ENCODE measurements around the gene UBE3D.

- TF ChIP-seq EZH2 (optimal IDR thresholded peaks at IDR 0.05; ENCODE audit: low read depth, low read length) = no peak
- TF ChIP-seq, protein P1, sequence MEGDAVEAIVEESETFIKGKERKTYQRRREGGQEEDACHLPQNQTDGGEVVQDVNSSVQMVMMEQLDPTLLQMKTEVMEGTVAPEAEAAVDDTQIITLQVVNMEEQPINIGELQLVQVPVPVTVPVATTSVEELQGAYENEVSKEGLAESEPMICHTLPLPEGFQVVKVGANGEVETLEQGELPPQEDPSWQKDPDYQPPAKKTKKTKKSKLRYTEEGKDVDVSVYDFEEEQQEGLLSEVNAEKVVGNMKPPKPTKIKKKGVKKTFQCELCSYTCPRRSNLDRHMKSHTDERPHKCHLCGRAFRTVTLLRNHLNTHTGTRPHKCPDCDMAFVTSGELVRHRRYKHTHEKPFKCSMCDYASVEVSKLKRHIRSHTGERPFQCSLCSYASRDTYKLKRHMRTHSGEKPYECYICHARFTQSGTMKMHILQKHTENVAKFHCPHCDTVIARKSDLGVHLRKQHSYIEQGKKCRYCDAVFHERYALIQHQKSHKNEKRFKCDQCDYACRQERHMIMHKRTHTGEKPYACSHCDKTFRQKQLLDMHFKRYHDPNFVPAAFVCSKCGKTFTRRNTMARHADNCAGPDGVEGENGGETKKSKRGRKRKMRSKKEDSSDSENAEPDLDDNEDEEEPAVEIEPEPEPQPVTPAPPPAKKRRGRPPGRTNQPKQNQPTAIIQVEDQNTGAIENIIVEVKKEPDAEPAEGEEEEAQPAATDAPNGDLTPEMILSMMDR (IDR thresholded peaks at IDR 0.05; ENCODE audit: low read length) = no peak
Measured at GRCh38 chr6:83031689-83032088, 34.0 kb downstream of the UBE3D start.
